A673 (cell line): ENCODE results near the gene ALLC.
"Not testable (repeated sequence)": the region's sequence is repeated elsewhere in the genome, so short reads cannot be mapped to it uniquely, and the experiment has no call there.

Experiments used
- EZH2 ChIP-seq: fragments of 200-600 bp; sonication (generic); IDR thresholded peaks from 2 replicates; pipeline ENCODE4 v1.6.1; 2017; ENCODE audit warnings: borderline replicate concordance, low read depth, mild to moderate bottlenecking, mixed read lengths, antibody characterized with exemption, low read length; ENCODE audit not compliant: poor library complexity, severe bottlenecking
- TF ChIP-seq, protein P1 (sequence below): fragments of 300-800, 200-600 bp; sonication (generic); conservative IDR thresholded peaks from 2 replicates; pipeline ENCODE4 v1.5.1; 2017; ENCODE audit warnings: low read depth, mild to moderate bottlenecking, antibody characterized with exemption, low read length, moderate library complexity, mixed read lengths

DNA sequence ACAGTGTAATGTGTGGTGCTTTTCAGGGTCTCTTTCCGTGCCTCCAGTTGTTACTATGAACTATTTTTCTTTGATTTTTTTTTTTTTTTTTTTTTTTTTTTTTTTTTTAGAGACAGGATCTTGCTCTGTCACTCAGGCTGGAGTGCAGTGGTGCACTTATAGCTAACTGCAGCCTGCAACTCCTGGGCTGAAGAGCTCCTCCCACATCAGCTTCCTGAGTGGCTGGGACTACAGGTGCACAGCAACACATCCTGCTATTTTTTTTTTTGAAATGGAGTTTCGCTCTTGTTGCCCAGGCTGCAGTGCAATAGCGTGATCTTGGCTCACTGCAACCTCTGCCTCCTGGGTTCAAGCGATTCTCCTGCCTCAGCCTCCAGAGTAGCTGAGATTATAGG, 48.7 kb upstream of the ALLC start:
- TF ChIP-seq, protein P1, sequence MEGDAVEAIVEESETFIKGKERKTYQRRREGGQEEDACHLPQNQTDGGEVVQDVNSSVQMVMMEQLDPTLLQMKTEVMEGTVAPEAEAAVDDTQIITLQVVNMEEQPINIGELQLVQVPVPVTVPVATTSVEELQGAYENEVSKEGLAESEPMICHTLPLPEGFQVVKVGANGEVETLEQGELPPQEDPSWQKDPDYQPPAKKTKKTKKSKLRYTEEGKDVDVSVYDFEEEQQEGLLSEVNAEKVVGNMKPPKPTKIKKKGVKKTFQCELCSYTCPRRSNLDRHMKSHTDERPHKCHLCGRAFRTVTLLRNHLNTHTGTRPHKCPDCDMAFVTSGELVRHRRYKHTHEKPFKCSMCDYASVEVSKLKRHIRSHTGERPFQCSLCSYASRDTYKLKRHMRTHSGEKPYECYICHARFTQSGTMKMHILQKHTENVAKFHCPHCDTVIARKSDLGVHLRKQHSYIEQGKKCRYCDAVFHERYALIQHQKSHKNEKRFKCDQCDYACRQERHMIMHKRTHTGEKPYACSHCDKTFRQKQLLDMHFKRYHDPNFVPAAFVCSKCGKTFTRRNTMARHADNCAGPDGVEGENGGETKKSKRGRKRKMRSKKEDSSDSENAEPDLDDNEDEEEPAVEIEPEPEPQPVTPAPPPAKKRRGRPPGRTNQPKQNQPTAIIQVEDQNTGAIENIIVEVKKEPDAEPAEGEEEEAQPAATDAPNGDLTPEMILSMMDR, result not testable (repeated sequence)
- TF ChIP-seq EZH2, result not testable (repeated sequence)
